ENCODE data around the gene SDE2.
"Not testable (repeated sequence)": the region's sequence is repeated elsewhere in the genome, so short reads cannot be mapped to it uniquely, and the experiment has no call there.

The SDE2 gene

GRCh38 chr1:226004396-226004795, 5.3 kb upstream of the SDE2 start:
- DNase-seq = no peak

- DNase-seq = no peak
Observed at GRCh38 chr1:226003502-226004170, 4.5 kb upstream of the SDE2 start.

GRCh38 chr1:226002667-226003501, 3.7 kb upstream of the SDE2 start:
- peak; percentile 52 for DNase-seq

GRCh38 chr1:226001963-226002666, 3.0 kb upstream of the SDE2 start:
- peak; percentile 87 for DNase-seq

GRCh38 chr1:226001088-226001487, 1.9 kb upstream of the SDE2 start:
- peak; percentile 21 for DNase-seq

- DNase-seq = peak; percentile 40
Observed at GRCh38 chr1:226000493-226001081, 1.4 kb upstream of the SDE2 start.

GRCh38 chr1:225999912-226000337, 782 bp upstream of the SDE2 start:
- DNase-seq = peak; percentile 100

GRCh38 chr1:225998560-225999226, 450 bp downstream of the SDE2 start:
- DNase-seq = no peak

- DNase-seq = no peak
Observed at GRCh38 chr1:225996946-225997545, 2.1 kb downstream of the SDE2 start.

GRCh38 chr1:225995919-225996864, 3.0 kb downstream of the SDE2 start:
- DNase-seq = no peak

GRCh38 chr1:225990705-225991464, 8.3 kb downstream of the SDE2 start:
- no peak for DNase-seq

GRCh38 chr1:225987491-225988316, 11.4 kb downstream of the SDE2 start:
- no peak for DNase-seq

GRCh38 chr1:225981714-225982113, 17.4 kb downstream of the SDE2 start:
- no peak for DNase-seq

GRCh38 chr1:225980005-225980836, 18.9 kb downstream of the SDE2 start:
- no peak for DNase-seq

- no peak for DNase-seq
Observed at GRCh38 chr1:225979421-225979820, 19.7 kb downstream of the SDE2 start.

- no peak for DNase-seq
Observed at GRCh38 chr1:225977937-225978748, 21.0 kb downstream of the SDE2 start.

- DNase-seq = not testable (repeated sequence)
Observed at GRCh38 chr1:225975146-225975545, 24.0 kb downstream of the SDE2 start.

Data from GF-D8 (cell line).